ENCODE measurements around the gene ATP9A. TPM values are rescaled to one million over a fixed set of nuclear protein-coding genes. Genes with fewer than 3 reads are reported as not detected.

The ATP9A gene
- total and polyA plus RNA-seq, 3 donors from 2014 or later = 46.4 to 128 (median 89.3) TPM

DNA sequence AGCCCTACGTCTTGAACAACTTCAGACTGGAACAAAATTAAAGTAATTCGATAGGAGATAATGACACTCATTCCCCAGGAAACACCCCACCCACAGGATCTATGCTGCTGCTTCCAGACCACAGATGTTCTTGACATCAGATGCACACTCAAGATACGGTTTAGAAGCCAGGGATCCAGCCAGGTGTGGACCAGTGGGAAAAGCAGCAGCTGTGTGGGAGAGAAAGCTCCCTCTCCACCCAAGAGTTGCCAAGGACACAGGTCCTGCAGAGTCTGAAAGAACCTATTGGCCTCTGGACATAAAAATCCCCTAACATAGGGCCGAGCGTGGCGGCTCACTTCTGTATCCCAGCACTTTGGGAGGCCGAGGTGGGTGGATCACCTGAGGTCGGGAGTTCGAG lies 133.9 kb downstream of the ATP9A start:
- Histone ChIP-seq H3K27me3 (no peaks in the 10 kb centered on the region), H3K9me3 (no peaks in the 10 kb centered on the region), H3K4me1 (peaks cover 17% of the 10 kb centered on the region), H3K27ac (no peak overlapping the region), H3K4me3 (no peak overlapping the region), H3K36me3 (ENCODE audit: low read depth, missing control alignments) (no peaks in the 10 kb centered on the region)
- no peak for DNase-seq
- intact Hi-C loops (cut with DNase I; ENCODE audit: low total_unique reads) = loop anchor here (10.0 kb wide), 1 partner anchor 451 kb away; no protein-coding TSS in a partner anchor
- WGBS, 2 donors = 80% methylated on average over 8 to 9 of the region's 9 CpGs
- TF ChIP-seq, protein P1, sequence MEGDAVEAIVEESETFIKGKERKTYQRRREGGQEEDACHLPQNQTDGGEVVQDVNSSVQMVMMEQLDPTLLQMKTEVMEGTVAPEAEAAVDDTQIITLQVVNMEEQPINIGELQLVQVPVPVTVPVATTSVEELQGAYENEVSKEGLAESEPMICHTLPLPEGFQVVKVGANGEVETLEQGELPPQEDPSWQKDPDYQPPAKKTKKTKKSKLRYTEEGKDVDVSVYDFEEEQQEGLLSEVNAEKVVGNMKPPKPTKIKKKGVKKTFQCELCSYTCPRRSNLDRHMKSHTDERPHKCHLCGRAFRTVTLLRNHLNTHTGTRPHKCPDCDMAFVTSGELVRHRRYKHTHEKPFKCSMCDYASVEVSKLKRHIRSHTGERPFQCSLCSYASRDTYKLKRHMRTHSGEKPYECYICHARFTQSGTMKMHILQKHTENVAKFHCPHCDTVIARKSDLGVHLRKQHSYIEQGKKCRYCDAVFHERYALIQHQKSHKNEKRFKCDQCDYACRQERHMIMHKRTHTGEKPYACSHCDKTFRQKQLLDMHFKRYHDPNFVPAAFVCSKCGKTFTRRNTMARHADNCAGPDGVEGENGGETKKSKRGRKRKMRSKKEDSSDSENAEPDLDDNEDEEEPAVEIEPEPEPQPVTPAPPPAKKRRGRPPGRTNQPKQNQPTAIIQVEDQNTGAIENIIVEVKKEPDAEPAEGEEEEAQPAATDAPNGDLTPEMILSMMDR (IDR thresholded peaks at IDR 0.05) = no peak

DNA sequence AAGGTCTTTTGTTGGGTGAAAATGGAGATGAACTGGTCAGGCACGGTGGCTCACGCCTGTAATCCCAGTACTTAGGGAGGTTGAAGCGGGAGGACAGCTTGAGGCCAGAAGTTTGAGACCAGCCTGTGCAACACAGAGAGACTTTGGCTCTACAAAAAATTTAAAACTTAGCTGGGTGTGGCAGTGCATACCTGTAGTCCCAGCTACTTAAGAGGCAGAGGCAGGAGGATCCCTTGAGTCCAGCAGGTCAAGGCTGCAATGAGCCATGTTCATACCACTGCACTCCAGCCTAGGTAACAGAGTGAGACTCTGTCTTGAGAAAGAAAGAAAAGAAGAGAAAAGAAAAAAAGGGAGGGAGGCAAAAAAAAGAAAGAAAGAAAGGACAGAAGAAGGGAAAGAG lies 134.8 kb downstream of the ATP9A start:
- Histone ChIP-seq H3K4me3 (no peak overlapping the region), H3K9me3 (no peaks in the 10 kb centered on the region), H3K4me1 (peaks cover 17% of the 10 kb centered on the region), H3K36me3 (ENCODE audit: low read depth, missing control alignments) (no peaks in the 10 kb centered on the region), H3K27ac (peak overlapping the region in 1 of 2 donors; percentile 35), H3K27me3 (no peaks in the 10 kb centered on the region)
- intact Hi-C loops (cut with DNase I; ENCODE audit: low total_unique reads) = loop anchor here (10.0 kb wide), 1 partner anchor 451 kb away; no protein-coding TSS in a partner anchor
- WGBS, 2 donors = 86 to 88% methylated on average over 3 of the region's 3 CpGs
- TF ChIP-seq, protein P1 (IDR thresholded peaks at IDR 0.05) = no peak
- no peak for TF ChIP-seq POLR2A (IDR thresholded peaks at IDR 0.05)
- DNase-seq = no peak

DNA sequence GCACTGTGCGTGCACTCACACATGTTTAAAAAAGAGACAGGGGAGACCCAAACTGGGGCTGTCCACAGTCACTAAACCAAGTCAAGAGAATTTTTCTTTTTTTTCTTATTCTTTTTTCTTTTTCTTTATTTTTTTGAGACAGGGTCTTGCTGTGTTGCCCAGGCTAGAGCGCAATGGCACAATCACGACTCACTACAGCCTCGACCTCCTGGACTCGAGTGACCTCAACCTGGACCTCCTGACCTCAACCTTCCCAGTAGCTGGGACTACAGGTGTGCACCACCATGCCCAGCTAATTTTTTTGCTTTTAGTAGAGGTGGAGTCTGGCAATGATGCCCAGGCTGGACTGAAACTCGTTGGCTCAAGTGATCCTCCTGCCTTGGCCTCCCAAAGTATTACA lies 136.2 kb downstream of the ATP9A start:
- Histone ChIP-seq H3K4me3 (no peak overlapping the region), H3K9me3 (no peaks in the 10 kb centered on the region), H3K27ac (peak overlapping the region in 1 of 2 donors; percentile 87), H3K4me1 (peaks cover 17% of the 10 kb centered on the region), H3K36me3 (ENCODE audit: low read depth, missing control alignments) (no peaks in the 10 kb centered on the region), H3K27me3 (no peaks in the 10 kb centered on the region)
- no peak for DNase-seq
- WGBS, 2 donors = 80 to 82% methylated on average over 6 of the region's 6 CpGs
- no peak for TF ChIP-seq POLR2A (IDR thresholded peaks at IDR 0.05)
- TF ChIP-seq, protein P1 (IDR thresholded peaks at IDR 0.05) = no peak
- intact Hi-C loops (cut with DNase I; ENCODE audit: low total_unique reads) = loop anchor here (10.0 kb wide), 1 partner anchor 453 kb away; no protein-coding TSS in a partner anchor

DNA sequence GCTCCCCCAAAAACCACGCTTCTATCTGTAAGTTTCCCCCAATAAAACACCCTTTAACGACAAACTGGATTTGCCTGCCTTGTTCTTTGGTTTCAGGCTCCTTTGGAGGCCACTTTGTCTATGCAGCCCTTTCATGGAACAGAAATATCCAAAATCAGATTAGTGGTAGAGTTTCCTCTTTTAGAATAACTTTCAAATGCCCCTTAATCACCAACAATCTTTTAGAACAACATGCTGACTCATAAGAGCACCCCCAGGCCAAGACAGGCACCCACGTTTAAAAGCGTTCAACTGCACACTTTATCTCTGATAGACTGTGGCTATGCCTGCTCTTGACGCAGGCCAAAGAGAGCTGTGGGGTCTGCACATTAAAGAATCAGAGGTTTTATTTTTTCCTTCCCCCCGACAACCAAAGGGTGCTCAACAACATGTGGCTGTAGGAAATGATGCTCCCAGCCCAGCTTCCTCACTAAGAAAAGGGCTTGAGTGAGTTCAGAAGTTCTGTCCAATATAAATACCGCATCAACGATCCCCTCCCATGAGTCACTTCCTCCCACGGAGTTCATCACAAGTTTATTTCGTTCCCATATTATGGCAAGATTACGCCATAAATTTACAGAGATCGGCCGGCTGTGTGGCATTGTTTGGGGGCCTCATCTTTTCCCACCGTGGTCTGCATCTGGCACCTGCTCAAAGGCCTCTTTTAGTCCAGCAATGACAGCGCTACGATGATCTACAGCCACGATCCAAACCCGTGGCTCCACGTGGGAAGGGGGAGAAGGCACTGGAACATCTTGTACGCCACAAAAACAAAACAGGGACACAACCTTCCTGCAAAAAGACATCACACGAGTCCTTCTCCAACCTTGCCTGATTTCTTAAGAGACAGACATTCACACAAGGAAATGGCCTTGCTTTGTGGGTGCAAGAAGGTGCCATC lies 136.9 kb downstream of the ATP9A start:
- no peaks in the 10 kb centered on the region for H3K9me3 ChIP-seq
- WGBS, 2 donors = 37 to 47% methylated on average over 21 of the region's 21 CpGs
- H3K27me3 ChIP-seq = no peaks in the 10 kb centered on the region
- H3K36me3 ChIP-seq (ENCODE audit: low read depth, missing control alignments) = no peaks in the 10 kb centered on the region
- H3K4me1 ChIP-seq = peaks cover 17% of the 10 kb centered on the region
- peak; percentile 65 for DNase-seq
- intact Hi-C loops (cut with DNase I; ENCODE audit: low total_unique reads) = loop anchor here (10.0 kb wide), 1 partner anchor 454 kb away; no protein-coding TSS in a partner anchor
- no peak for TF ChIP-seq POLR2A (IDR thresholded peaks at IDR 0.05)
- TF ChIP-seq, protein P1 (IDR thresholded peaks at IDR 0.05) = no peak
- H3K4me3 ChIP-seq = no peak overlapping the region
- peak overlapping the region; percentile 72 to 87 for H3K27ac ChIP-seq

Data from testis (tissue), 3 donors.